ENCODE results near the gene PLEKHG4B. TPM values are rescaled to one million over a fixed set of nuclear protein-coding genes. Genes with fewer than 3 reads are reported as not detected.

Gene PLEKHG4B
- polyA plus RNA-seq, 1 donor (not counting 4 experiments of a cell fraction or from before 2014, with no cell fraction given) = not detected

GRCh38 chr5:93221-93980 lies 1.4 kb downstream of the PLEKHG4B start:
- no peaks in the 10 kb centered on the region for H4K20me1 ChIP-seq (ENCODE audit: control insufficient read depth, extremely low read depth, insufficient read depth, low read length)
- no peak overlapping the region for H3K4me3 ChIP-seq (ENCODE audit: control insufficient read depth in 2 of 3, extremely low read depth in 1 of 3, insufficient read depth in 2 of 3, low read depth in 1 of 3, low read length in 3 of 3)
- H3K4me2 ChIP-seq (ENCODE audit: control insufficient read depth, extremely low read depth, insufficient read depth, low read depth, low read length) = no peak overlapping the region
- no peaks in the 10 kb centered on the region for H3K9me1 ChIP-seq (ENCODE audit: control insufficient read depth, extremely low read depth, insufficient read depth, low read length)
- H3K9me3 ChIP-seq (ENCODE audit: control insufficient read depth, low read depth, low read length) = no peaks in the 10 kb centered on the region
- TF ChIP-seq CTCF (optimal IDR thresholded peaks at IDR 0.05 in 1 of 3, IDR thresholded peaks at IDR 0.05 in 1 of 3, conservative IDR thresholded peaks at IDR 0.05 in 1 of 3; ENCODE audit: extremely low read depth in 1 of 3, insufficient read depth in 2 of 3, low read length in 3 of 3) (no peak), EZH2 (IDR thresholded peaks at IDR 0.05; ENCODE audit: low read length) (no peak)
- H3K79me2 ChIP-seq (ENCODE audit: control insufficient read depth, insufficient read depth, low read length) = no peaks in the 10 kb centered on the region
- no peak for FAIRE-seq
- no peaks in the 10 kb centered on the region for H3K4me1 ChIP-seq (ENCODE audit: control insufficient read depth, extremely low read depth, insufficient read depth, low read length)
- DNase-seq (ENCODE audit: low read depth, low spot score) = no peak
- no peaks in the 10 kb centered on the region for H3K36me3 ChIP-seq (ENCODE audit: control insufficient read depth in 2 of 2, extremely low read depth in 1 of 2, insufficient read depth in 2 of 2, low read length in 2 of 2)
- peaks cover 71% of the 10 kb centered on the region for H3K27me3 ChIP-seq (ENCODE audit: control insufficient read depth, extremely low read depth, insufficient read depth, low read length)
- dilution Hi-C loops (cut with MboI; ENCODE audit: extremely low pct_ligation_motif_present, low sequenced_read_pairs) = no loop called here
- H3K9ac ChIP-seq (ENCODE audit: control insufficient read depth, extremely low read depth, insufficient read depth, low read length) = no peak overlapping the region
- H2AFZ ChIP-seq (ENCODE audit: control insufficient read depth, low read length) = no peak overlapping the region
- no peak overlapping the region for H3K27ac ChIP-seq (ENCODE audit: control insufficient read depth, insufficient read depth, low read length)

GRCh38 chr5:94113-94892 lies 2.3 kb downstream of the PLEKHG4B start:
- Histone ChIP-seq H3K9me1 (ENCODE audit: control insufficient read depth, extremely low read depth, insufficient read depth, low read length) (no peaks in the 10 kb centered on the region), H3K4me1 (ENCODE audit: control insufficient read depth, extremely low read depth, insufficient read depth, low read length) (no peaks in the 10 kb centered on the region), H3K27ac (ENCODE audit: control insufficient read depth, insufficient read depth, low read length) (no peak overlapping the region), H3K36me3 (ENCODE audit: control insufficient read depth in 2 of 2, extremely low read depth in 1 of 2, insufficient read depth in 2 of 2, low read length in 2 of 2) (no peaks in the 10 kb centered on the region), H3K9ac (ENCODE audit: control insufficient read depth, extremely low read depth, insufficient read depth, low read length) (no peak overlapping the region), H3K4me3 (ENCODE audit: control insufficient read depth in 2 of 3, extremely low read depth in 1 of 3, insufficient read depth in 2 of 3, low read depth in 1 of 3, low read length in 3 of 3) (no peak overlapping the region), H3K4me2 (ENCODE audit: control insufficient read depth, extremely low read depth, insufficient read depth, low read depth, low read length) (no peak overlapping the region), H3K79me2 (ENCODE audit: control insufficient read depth, insufficient read depth, low read length) (no peaks in the 10 kb centered on the region), H3K9me3 (ENCODE audit: control insufficient read depth, low read depth, low read length) (no peaks in the 10 kb centered on the region), H4K20me1 (ENCODE audit: control insufficient read depth, extremely low read depth, insufficient read depth, low read length) (no peaks in the 10 kb centered on the region), H3K27me3 (ENCODE audit: control insufficient read depth, extremely low read depth, insufficient read depth, low read length) (peaks cover 63% of the 10 kb centered on the region), H2AFZ (ENCODE audit: control insufficient read depth, low read length) (no peak overlapping the region)
- DNase-seq (ENCODE audit: low read depth, low spot score) (no peak), FAIRE-seq (no peak)
- dilution Hi-C loops (cut with MboI; ENCODE audit: extremely low pct_ligation_motif_present, low sequenced_read_pairs) = no loop called here
- TF ChIP-seq EZH2 (IDR thresholded peaks at IDR 0.05; ENCODE audit: low read length) = no peak
- TF ChIP-seq CTCF (optimal IDR thresholded peaks at IDR 0.05 in 1 of 3, IDR thresholded peaks at IDR 0.05 in 1 of 3, conservative IDR thresholded peaks at IDR 0.05 in 1 of 3; ENCODE audit: extremely low read depth in 1 of 3, insufficient read depth in 2 of 3, low read length in 3 of 3) = no peak

Measured in keratinocyte (primary cell).